Measurements from ENCODE around the gene HOATZ.

DNA sequence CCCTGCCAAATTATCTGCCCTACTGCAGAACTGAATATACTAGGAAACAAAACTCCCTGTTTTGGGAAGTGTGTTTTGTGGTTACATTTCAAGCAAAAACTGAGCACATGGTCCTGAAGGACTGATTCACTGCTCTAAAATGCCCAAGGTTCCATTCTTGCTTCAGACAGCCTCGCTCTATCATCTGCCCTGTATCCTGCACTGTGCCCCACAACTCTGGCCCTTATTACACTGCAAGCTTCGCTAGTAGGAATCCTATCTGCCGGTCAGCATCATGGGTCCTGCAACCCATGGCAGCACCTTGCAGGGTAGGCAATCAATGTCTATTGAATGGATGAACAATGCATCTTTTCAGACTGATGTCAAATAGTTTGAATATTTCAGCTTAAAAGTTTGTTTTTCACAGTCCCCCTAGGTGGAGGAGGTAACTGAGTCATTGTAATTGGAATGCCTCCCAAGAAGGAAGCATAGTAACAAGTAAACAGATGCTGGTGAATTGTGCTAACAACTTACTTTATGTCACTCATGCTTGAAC lies 47.3 kb downstream of the HOATZ start:
- TF ChIP-seq, protein P1, sequence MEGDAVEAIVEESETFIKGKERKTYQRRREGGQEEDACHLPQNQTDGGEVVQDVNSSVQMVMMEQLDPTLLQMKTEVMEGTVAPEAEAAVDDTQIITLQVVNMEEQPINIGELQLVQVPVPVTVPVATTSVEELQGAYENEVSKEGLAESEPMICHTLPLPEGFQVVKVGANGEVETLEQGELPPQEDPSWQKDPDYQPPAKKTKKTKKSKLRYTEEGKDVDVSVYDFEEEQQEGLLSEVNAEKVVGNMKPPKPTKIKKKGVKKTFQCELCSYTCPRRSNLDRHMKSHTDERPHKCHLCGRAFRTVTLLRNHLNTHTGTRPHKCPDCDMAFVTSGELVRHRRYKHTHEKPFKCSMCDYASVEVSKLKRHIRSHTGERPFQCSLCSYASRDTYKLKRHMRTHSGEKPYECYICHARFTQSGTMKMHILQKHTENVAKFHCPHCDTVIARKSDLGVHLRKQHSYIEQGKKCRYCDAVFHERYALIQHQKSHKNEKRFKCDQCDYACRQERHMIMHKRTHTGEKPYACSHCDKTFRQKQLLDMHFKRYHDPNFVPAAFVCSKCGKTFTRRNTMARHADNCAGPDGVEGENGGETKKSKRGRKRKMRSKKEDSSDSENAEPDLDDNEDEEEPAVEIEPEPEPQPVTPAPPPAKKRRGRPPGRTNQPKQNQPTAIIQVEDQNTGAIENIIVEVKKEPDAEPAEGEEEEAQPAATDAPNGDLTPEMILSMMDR (IDR thresholded peaks at IDR 0.05; ENCODE audit: insufficient read depth, low read length, poor library complexity, severe bottlenecking) = no peak
- TF ChIP-seq EZH2phosphoT487 (conservative IDR thresholded peaks at IDR 0.05; ENCODE audit: low read length) = no peak

All from SU-DHL-6 (cell line).